HG03097 (cell line): Measurements from ENCODE around the gene PARVA.

ENCODE experiments used
- ATAC-seq: cut with Tn5 transposase; IDR thresholded peaks from one replicate; pipeline ENCODE4 v1.9.1; 2021; ENCODE audit not compliant: unreplicated experiment, low FRiP score

Gene PARVA

DNA sequence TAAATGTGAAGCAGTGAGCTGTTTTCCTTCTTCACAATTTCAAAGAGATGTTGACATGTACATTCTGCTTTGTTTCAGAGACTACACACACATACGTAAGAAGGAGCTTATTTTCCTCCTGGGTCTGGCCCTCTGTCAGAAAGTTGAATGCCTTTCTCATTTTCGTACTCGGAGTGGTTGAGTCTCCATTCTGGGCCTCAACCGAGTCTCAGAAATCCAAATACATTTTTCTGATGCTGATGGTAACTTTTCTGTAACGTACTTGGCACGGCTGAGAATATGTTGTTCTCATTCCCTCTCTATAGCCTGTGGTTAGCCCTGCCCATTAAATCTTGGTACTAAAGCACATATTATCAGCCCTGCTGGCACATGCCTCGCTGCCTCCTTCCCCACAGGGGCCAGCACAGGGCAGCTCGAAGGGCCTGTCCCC, 25.3 kb downstream of the PARVA start:
- no peak for ATAC-seq

DNA sequence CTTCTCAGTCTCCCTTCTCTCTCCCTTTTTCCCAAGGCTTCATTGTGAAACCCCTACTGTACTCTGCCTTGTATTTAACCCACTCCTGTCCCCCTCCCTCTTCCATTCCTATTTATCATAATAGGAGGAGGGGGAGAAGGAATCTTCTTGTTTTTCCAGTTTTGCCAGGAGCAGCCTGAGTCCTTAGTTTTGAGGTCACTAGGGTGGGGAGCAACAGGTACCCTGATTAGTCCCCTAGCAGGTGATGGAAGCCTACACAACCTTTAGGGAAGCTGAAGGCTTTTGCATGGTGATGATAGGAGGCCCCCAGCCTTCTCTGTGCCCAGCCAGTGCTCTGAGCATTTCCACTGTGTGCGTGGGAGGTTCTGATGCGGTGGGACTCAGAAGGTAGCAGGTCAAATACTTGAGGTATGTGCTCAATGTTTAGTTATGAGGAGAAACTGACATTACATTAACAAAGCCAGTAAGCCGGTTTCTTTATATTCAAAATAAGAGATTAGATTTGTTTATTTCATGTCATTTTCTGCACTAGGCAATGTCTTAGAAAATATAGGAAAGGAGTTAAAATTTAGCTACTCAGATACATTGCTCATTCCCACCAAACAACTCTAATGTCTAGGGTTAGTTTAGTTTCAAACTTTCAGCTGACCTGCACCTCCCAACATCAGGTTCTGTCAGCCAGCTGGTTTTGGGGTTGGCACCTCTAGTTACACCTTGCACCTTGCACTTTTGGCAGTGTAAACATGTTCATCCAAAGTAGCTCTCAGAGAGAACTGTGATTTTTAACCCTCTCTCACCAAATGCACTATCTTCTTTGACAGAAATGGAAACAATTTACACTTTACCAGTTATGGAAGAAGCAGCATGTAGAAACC, 26.0 kb downstream of the PARVA start:
- ATAC-seq: no peak

DNA sequence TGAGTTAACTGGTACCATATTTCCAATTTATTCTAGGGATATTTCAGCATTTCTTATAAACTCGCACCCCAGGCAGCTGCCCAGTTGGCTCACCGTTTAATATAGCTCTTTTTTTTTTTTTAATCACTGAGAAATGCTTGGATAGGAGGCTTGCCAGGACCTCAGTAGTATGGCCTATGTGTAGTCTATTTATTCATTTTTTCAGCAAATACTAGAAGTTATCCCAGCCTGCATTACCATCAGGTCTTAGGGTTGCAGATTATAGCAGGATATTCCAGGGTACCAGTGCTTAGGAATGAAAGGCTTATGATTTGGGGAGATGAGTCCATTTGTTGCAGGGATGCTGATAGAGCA, 26.6 kb downstream of the PARVA start:
- no peak for ATAC-seq

DNA sequence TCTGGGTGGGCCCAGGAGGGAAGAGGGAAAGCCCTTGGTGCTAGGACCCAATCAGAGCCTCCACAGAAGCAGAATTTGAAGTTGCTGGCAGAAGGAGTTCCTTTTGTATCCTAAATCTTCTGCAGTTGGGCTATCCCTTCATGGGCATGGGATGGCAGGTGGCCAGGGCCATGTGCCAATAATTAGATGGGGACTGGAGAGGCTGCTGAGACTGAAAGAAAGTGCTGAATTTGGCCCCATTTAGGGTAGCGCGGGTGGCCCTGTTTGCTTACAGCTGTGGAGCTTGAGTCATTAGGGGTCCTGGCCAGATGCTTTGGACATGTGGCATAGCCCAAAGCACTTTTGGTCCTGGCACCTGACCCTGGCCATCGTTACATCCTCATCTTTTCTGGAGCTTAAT, 27.1 kb downstream of the PARVA start:
- no peak for ATAC-seq

DNA sequence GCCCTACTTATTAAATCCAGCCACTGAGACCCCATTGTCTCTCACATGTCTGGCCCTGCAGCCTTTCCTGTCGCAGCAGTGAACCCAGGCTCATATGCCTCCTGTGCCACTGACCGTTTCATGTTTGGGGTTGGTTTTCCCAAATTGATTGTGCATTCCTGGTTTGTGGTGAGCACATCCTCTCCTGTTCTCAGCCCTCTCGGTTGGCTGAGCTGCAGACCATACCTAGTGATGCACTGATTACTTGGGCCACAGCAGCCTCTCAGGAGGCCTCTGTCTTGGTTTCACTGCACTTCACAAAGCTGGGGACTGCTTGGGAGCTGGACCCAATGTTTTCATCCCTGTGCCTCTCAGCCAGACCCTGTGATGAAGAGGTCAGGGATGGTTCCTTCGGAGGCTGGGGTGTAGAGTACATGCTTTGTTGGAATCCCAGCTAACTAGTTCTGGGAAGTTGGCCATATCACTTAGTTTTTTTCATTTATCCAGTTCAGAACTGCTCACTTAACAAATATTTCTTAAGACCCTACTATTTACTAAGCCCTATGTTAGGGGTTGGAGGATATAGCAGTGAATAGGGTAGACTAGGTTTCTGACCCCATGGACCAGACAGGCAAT, 30.9 kb downstream of the PARVA start:
- no peak for ATAC-seq

DNA sequence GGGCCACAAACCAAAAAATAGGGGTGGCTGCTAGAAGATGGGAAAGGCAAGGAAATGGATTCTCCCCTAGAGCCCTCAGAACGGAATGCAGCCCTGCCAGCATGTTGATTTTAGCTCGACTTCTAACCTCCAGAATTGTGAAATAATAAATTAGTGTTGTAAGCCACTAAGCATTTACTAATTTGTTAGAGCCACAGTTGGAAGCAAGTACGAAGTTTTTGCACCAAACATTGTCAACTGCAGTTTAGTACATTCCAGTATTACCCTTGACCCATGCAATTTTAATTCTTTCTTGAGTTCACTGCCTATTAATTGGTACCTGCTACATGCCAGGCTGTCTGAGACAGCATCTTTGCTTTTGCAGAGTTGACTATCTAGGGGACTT, 32.2 kb downstream of the PARVA start:
- ATAC-seq: no peak

DNA sequence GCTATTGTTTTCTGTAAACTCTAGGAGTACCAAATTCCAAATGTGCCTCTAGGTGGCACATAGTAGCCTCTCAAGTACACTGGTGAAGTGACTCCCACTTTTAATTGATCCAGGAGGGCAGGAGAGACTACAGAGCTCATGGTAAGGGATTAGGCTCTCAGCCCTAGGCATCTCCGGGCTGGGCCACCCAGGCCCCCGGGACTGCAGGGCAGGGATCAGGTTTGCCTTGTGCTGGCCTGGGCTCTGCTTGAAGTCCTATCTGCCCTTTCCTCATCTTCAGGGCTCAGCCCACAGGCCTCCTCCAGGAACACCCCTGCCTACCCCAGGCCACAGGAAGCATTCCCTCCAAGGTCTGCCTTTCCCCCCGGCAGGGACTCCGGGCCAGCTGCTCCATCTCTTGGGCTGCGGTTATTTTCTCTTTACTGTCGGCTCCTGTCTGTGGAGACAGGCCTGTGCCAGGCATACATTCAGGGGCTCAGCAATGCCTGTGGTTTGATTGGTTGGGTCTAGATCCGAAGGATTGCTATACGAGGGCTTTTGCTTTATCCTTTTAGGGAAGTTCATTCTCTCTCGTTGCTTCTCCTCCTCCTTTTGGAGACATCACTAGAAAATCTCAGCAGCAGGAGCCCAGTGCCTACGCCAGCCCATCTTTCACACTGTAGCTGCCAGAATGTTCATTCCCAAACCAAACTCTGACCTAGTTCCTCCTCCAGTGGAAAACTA, 32.8 kb downstream of the PARVA start:
- no peak for ATAC-seq

DNA sequence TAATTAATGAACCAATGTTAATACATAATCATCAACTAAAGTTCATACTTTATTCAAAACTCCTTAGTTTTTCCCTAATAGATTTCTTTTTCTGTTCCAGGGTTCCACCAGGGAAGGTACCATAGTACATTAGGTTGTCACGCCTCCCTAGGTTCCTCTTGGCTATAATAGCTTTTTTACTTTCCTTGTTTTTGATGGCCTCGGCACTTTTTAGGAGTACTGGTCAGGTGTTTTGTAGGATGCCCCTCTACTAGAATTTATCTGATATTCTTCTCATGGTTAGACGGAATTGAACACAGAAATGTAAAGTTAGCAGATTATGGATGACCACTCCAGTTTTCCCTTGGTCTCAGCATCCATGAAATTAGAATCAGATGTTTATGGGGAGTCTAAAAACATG, 34.0 kb downstream of the PARVA start:
- no peak for ATAC-seq

DNA sequence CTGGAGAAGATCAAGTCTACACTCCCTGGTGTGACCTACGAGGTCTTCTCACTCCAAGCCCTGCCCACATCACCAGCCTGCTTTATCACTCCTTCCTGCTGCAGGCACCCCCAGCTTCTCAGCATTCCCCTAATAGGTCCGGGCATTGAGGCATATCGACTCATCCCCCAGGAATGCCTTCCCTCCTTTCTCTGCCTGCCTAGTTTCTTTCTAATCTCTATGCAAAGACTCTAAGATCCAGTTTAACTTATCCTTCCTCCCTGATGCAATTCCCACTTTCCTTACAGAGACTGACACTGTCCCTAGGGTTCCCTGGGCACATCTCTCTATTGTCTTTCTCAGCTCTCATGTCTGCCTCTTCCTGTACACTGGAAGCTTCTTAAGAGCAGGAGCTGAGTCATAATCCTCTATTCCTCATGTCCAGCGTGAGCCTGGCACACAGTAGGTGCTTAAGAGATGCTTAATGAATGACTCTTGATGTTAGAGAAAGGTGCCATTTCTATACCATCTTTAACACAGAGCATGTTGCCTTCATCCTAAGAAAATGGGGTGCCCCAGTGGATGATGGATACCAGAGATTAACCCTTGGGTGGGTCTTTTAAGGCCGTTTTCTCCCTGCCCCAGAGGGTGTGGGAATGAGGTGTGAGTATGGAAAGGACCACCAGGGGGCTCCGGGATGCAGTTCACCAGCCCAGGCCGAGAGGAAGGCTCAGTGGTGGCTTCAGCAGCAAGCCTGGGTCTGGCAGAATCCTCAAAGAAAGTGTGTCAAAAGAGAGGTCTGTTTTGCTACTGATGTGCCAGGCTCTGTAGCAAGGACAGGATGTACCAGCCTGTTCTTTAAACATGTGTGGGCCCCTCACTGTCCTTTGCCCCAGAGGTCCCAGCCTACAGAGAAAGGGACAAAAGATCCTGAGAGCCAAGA, 34.7 kb downstream of the PARVA start:
- no peak for ATAC-seq

DNA sequence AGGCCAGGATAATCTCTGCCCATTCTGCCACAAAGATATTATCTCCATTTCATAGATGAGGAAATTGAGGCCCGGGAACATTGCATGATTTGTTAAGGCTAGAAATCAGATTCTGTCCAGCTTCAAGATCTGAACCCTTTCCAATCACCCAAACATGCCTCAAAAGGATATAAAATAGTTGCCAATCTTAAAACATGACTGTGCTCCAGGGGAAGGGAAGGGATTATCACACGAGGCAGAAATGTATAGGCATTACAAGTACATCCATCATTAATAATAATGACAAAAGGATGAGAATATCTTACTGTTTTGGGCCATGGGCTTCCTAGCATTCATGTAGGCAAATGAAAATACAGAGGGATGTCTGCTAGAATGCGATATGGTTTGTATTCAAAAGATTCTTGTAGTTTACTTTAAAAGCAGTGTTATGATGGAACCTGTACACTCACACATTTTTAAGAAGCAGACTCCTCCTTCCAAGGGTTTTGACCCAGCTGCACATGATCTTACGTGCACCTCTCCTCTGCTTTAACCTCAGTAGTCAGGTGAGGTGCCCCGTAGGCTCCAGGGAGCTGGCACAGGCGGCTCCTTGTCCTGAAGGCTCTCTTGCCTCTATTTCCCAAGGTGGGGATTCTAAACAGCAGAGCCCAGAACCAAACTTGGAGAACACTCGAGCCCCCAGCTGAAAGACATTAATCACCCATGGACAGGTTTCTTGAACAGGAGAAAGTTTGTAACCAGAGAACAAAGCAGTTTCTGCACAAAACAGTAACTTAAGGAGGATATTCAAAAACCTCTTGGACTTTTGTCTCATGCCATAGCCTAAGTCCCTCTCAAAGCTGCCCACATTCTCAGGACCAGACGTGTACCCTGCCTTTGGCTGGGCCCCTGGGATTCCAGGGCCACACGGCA, 36.0 kb downstream of the PARVA start:
- no peak for ATAC-seq

DNA sequence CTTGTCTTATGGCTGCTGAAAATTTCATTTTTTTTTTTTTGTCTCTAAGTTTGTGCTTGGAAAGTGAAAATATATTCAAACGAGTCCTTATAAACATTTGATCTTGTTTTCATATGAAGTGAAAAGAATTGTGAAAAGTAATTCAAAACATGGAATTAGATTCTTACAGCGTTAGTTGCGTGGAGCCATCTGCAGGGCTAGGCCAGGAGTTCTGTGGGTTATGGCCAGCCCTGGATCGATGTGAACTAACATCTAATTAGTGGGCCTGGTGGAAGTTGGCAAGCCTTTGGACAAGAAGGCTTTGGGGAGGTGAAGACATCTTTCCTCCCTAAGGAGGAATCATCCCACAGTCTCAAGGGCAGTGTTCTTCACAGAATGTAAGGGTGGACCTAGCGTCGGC, 37.2 kb downstream of the PARVA start:
- ATAC-seq: no peak

DNA sequence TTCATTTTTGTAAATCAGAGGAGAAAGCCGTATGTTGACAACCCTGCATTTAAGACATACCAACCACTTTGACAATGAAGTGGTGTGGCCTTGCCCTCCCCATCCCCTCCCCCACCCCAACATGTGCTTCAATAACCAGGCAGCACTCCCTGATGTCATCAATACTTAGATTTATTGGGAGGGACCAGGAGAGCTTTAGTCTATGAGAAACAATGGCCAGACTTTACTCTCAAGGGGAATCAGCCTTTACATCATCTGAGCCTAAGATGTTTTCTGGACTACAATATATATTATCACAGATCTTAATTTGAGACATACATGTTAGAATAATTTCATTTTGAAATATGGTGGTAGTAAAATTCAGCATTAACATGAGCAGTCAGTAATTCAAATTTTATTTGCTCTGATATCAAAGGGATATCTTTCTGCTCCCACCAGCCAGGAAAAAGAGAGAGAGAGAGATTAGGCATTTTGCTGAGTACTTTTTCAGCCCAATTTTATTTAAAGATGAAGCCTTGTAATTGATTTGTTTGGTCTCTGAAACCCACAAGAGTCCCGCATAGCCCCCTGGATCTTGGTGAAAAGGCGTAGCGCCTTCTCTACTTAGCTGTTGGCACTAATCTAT, 38.1 kb downstream of the PARVA start:
- ATAC-seq: no peak

DNA sequence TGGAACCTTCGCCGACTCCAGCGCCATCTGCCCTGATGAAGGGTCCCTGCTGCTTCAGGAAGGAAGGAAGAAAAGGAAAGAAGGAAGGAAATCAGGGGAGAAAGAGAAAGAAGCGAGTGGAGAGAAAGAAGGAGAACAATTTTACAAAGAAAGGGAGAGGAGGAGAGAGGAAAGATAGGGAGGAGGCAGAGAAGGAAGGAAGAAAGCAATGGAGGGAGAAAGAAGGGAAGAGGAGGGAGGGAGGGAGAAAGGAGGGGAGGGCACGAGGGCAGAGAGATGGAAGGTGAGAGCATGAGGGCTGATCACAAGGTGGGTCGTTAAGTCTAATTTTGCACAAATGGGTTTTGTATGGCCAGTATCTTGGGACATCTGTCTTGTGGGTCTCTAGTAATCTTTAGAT, 39.2 kb downstream of the PARVA start:
- ATAC-seq: no peak

DNA sequence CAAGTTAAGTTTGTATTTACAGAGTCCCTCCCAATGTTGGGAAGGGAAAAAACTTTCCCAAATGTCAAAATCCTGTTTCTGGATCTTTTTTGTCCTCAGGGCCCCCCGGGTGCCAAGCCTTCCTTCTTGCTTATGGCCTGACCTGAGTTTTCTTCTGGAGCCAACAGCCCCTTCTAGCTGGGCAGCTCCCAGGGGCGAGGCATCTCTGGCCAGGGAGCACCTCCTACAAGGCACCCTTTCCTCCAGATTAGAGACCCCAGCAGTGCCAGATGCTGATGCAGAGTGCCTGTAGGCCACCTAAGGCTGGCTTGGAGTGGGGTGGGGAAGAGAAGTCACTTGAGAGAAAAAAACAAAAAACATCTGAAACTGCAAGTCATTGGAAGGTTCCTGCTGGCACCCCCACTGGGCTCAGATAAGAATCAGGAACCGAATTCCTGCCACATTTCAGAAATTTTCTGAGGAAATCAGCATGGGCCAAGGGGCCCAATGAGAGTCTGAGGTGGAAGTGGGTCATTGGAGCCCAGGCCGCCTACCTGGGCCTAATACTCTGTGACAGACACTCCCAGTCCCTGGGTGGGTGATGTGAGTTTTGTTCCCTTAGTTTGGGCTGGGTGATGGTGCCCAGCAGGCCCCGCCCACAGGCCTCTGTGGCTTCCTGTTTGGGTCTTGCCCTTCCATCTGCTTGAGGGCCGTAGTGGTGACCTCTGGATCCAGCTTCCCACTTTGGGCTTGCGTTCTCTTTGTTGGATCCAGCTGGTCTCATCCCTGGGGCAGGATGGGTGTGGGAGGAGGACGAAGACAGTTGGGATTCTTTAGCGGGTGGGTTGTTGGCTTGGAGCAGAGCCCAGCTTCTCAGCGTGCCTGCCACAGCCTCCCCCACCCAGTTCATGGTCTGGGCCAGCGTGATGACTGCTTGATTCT, 40.6 kb downstream of the PARVA start:
- no peak for ATAC-seq

DNA sequence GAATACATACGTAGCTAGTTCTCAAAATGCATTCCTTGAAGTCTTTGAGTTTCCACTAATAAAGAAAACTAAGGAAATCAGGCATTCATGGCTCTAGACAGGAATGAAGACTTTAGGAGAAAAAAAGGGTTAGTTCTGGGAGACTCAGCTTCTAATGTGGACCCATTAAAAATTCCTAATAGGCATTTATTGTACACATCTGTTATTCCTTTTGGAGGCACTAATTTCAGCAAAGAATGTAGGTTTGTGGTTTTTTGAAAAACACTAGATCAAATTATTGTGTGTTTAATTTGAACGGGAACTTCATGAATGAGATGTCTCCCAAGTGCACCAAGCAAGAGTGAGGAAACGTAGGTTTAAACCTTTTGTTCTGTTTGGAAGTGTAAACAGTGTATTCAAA, 42.7 kb downstream of the PARVA start:
- no peak for ATAC-seq

DNA sequence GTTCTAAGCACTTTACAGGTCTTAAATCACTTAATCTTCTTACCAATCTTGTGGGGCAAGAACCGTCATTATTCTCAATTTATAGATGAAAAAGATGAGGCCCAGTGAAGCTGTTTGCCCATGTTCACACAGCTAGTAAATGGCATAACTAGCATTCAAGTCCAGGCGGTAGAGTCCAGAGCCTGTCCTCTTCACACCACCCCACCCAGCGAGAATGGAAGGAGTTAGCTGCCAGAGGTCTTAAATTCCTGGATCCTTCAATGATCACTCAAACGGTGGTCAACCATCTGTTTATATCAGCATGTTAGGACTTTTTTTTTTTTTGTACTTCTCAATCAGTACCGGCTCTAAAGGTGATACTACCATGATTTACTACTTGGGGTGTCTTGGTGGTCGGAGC, 43.3 kb downstream of the PARVA start:
- no peak for ATAC-seq

DNA sequence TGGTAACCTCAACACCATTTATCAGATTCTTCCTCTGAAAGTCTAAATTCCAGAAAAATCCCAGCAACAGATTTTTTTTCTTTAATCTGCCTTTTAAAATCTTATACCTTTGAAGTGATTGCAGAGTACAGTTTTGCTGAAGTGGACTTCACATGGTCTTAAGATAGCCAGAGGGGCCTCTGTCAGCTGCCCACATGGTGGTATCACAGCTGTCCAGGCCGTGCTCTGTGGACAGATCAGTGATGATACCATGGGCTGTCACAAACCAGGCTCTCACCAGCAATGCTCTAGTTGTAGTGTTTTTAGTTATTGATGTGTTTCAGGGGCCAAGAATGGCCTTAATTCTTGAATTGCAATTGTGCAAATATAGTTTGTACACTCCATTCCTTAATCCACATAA, 44.0 kb downstream of the PARVA start:
- no peak for ATAC-seq

DNA sequence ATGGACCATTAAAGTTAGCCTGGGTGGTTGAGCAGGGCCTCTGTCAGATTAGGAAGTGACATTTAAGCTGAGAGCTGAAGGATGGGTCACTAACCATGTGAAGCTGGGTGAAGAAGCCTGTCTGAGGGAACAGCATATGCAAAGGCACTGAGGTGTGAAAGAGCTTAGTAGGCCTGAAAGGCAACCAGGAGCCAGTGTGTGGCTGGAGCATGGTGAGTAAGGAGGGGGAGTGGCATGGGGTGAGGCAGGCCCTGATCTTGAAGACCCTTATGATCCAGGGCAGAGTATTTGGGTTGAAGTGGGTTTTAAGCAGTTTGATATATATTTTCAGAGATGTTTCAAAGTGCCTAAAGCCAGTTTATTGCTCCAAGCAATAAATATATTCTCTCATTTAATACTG, 48.8 kb downstream of the PARVA start:
- ATAC-seq: no peak
